WTC11 (cell line): ENCODE results near the gene C17orf114.

Experiments used
- CTCF ChIP-seq: fragments of 200-600 bp; IDR thresholded peaks from 2 replicates; pipeline ENCODE4 v1.8.0; 2022; ENCODE audit warnings: antibody characterized with exemption
- JUN ChIP-seq: sonication (generic); formaldehyde crosslinking; IDR thresholded peaks from 2 replicates; pipeline ENCODE4 v1.8.0; 2023; ENCODE audit warnings: mild to moderate bottlenecking, missing genetic modification reagents
- SMAD3 ChIP-seq: sonication (generic); formaldehyde crosslinking; IDR thresholded peaks from 2 replicates; pipeline ENCODE4 v1.8.0; 2022; ENCODE audit warnings: missing genetic modification reagents, mild to moderate bottlenecking, borderline replicate concordance

GRCh38 chr17:4833178-4833940 is 31.2 kb upstream of the C17orf114 start, which contains the start of gene MINK1:
- TF ChIP-seq JUN (CRISPR knock-in tag) (no peak), SMAD3 (CRISPR knock-in tag) (peak; percentile 65; the same call in 1 of the 2 replicates), CTCF (no peak)
